ENCODE measurements around the gene STARD4. TPM values are rescaled to one million over a fixed set of nuclear protein-coding genes. Genes with fewer than 3 reads are reported as not detected.

Gene STARD4
- total RNA-seq, 1 donor from 2014 or later = 71.1 TPM

GRCh38 chr5:111469293-111469896 is 42.9 kb downstream of the STARD4 start:
- no peak for DNase-seq

- DNase-seq = no peak
Measured at GRCh38 chr5:111463311-111463710, 49.0 kb downstream of the STARD4 start.

- DNase-seq = no peak
Measured at GRCh38 chr5:111461934-111462333, 50.4 kb downstream of the STARD4 start.

- peak; percentile 33 for DNase-seq
Measured at GRCh38 chr5:111461255-111461671, 51.1 kb downstream of the STARD4 start.

GRCh38 chr5:111454776-111455175 is 57.6 kb downstream of the STARD4 start:
- DNase-seq = no peak

- no peak for DNase-seq
Measured at GRCh38 chr5:111454198-111454622, 58.1 kb downstream of the STARD4 start.

- DNase-seq = no peak
Measured at GRCh38 chr5:111453747-111454146, 58.6 kb downstream of the STARD4 start.

GRCh38 chr5:111453295-111453694 is 59.0 kb downstream of the STARD4 start:
- no peak for DNase-seq

GRCh38 chr5:111447822-111448221 is 64.5 kb downstream of the STARD4 start:
- no peak for DNase-seq

GRCh38 chr5:111447099-111447498 is 65.2 kb downstream of the STARD4 start:
- no peak for DNase-seq

Other genes with a start within 250 kb of the STARD4 start
- 24.9 and 39.0 TPM in 2 replicates for gene NREP, start 244.7 kb upstream of the STARD4 start, total RNA-seq

Measured in dermis blood vessel endothelial cell (primary cell).